ENCODE results near the gene DEPDC1B. TPM values are rescaled to one million over a fixed set of nuclear protein-coding genes. Genes with fewer than 3 reads are reported as not detected.

The DEPDC1B gene
- total RNA-seq, 4 donors from 2014 or later, result 10.5 to 13.2 (median 11.2) TPM

DNA sequence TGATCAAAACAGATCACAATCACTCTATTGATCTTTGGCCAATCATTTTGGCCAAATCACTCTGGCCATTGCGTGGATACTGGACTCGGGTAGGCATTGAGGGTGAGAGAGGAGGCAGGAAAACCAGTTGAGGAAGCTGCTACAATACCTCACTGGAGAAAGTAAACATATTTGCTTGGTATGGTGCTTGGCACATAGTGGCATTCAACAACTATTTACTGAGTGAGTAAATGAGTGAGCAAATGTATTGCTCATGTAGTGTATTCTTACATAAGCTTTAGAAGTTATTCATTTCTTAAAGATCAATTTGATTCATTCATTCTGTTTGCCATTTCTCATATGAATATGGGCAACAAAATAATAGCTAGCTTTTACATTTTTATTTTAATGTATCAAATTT is 4.0 kb upstream of the DEPDC1B start:
- H3K4me1 ChIP-seq, result no peaks in the 10 kb centered on the region
- DNase-seq, result no peak
- H3K4me3 ChIP-seq, result no peak overlapping the region
- H3K9me3 ChIP-seq, result no peaks in the 10 kb centered on the region
- H3K36me3 ChIP-seq, result no peaks in the 10 kb centered on the region
- H3K27ac ChIP-seq, result no peak overlapping the region
- H3K27me3 ChIP-seq, result no peaks in the 10 kb centered on the region
- TF ChIP-seq POLR2A (IDR thresholded peaks at IDR 0.05), result no peak
- TF ChIP-seq, protein P1, sequence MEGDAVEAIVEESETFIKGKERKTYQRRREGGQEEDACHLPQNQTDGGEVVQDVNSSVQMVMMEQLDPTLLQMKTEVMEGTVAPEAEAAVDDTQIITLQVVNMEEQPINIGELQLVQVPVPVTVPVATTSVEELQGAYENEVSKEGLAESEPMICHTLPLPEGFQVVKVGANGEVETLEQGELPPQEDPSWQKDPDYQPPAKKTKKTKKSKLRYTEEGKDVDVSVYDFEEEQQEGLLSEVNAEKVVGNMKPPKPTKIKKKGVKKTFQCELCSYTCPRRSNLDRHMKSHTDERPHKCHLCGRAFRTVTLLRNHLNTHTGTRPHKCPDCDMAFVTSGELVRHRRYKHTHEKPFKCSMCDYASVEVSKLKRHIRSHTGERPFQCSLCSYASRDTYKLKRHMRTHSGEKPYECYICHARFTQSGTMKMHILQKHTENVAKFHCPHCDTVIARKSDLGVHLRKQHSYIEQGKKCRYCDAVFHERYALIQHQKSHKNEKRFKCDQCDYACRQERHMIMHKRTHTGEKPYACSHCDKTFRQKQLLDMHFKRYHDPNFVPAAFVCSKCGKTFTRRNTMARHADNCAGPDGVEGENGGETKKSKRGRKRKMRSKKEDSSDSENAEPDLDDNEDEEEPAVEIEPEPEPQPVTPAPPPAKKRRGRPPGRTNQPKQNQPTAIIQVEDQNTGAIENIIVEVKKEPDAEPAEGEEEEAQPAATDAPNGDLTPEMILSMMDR (IDR thresholded peaks at IDR 0.05), result no peak

GRCh38 chr5:60701321-60701968 is 1.5 kb upstream of the DEPDC1B start:
- H3K4me3 ChIP-seq, result no peak overlapping the region
- H3K36me3 ChIP-seq, result no peaks in the 10 kb centered on the region
- no peak for DNase-seq
- H3K4me1 ChIP-seq, result no peaks in the 10 kb centered on the region
- no peaks in the 10 kb centered on the region for H3K9me3 ChIP-seq
- H3K27me3 ChIP-seq, result no peaks in the 10 kb centered on the region
- no peak overlapping the region for H3K27ac ChIP-seq
- TF ChIP-seq, protein P1 (IDR thresholded peaks at IDR 0.05), result no peak
- no peak for TF ChIP-seq POLR2A (IDR thresholded peaks at IDR 0.05)

DNA sequence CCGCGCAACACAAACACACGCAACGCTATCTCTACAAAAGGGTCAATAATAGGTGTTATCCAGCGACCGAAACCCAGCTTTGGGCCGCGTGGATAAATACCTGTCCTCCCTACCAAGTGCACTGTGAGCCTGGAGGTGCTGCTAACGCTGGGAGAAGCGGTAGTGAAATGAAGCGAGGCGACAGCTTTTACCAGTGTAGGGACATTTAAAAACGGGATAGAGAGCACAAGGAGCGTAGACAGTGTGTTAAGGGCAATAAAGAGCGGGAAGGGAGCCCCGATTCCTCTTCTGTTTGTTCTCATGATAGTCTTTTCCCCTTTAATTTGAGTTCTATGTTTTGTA is 421 bp upstream of the DEPDC1B start:
- H3K4me3 ChIP-seq, result peak overlapping the region; percentile 64 to 80 (median 68)
- H3K36me3 ChIP-seq, result no peaks in the 10 kb centered on the region
- no peaks in the 10 kb centered on the region for H3K4me1 ChIP-seq
- H3K27ac ChIP-seq, result peak overlapping the region; percentile 26 to 87 (median 75)
- H3K9me3 ChIP-seq, result no peaks in the 10 kb centered on the region
- peak in 1 of 3 donors; percentile 17 for DNase-seq
- H3K27me3 ChIP-seq, result no peaks in the 10 kb centered on the region
- TF ChIP-seq POLR2A (IDR thresholded peaks at IDR 0.05), result no peak
- TF ChIP-seq, protein P1 (IDR thresholded peaks at IDR 0.05), result no peak

DNA sequence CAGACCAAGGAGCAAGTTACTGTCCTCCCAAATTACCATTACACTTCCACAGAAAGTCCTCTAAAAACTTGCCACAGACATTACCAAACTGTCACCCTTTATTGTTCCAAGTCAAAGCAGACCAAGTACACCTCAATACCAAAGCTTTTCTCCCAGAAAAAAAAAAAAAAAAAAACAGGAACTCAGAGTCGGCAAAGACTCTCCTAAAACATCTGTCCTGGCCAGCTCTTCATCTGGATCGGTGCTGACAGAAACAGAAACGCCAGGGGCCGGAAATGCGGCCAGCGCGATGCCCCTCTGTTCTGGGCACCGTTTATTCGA is 718 bp downstream of the DEPDC1B start:
- H3K4me3 ChIP-seq, result peak overlapping the region; percentile 64 to 80 (median 68)
- H3K4me1 ChIP-seq, result no peaks in the 10 kb centered on the region
- no peak for DNase-seq
- TF ChIP-seq POLR2A (IDR thresholded peaks at IDR 0.05), result no peak
- TF ChIP-seq, protein P1 (IDR thresholded peaks at IDR 0.05), result no peak
- no peaks in the 10 kb centered on the region for H3K9me3 ChIP-seq
- peak overlapping the region; percentile 26 to 87 (median 75) for H3K27ac ChIP-seq
- no peaks in the 10 kb centered on the region for H3K27me3 ChIP-seq
- H3K36me3 ChIP-seq, result no peaks in the 10 kb centered on the region

- no peaks in the 10 kb centered on the region for H3K9me3 ChIP-seq
- no peaks in the 10 kb centered on the region for H3K27me3 ChIP-seq
- no peaks in the 10 kb centered on the region for H3K36me3 ChIP-seq
- no peak overlapping the region for H3K27ac ChIP-seq
- TF ChIP-seq POLR2A (IDR thresholded peaks at IDR 0.05), result no peak
- TF ChIP-seq, protein P1 (IDR thresholded peaks at IDR 0.05), result no peak
- no peak overlapping the region for H3K4me3 ChIP-seq
- no peaks in the 10 kb centered on the region for H3K4me1 ChIP-seq
- no peak for DNase-seq
Observed at GRCh38 chr5:60698336-60698735, 1.6 kb downstream of the DEPDC1B start.

DNA sequence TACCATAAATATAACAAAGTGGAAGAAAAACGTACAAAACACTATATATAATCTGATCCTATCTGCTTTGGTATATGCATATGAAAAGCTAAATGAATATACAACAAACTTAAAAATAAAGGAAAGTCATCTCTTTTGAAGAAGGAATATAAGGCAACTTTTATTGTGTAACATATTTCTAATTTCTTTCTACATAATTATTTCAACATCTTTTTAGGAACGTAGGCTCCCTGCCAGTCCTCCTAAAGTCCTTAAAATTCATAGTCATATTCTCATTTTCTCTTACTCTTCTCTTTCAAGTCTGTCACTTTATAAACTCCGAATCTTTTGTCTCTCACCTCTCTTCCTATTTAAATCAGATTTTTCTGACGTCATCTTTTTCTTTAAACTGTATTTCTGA is 9.6 kb downstream of the DEPDC1B start:
- H3K4me1 ChIP-seq, result no peaks in the 10 kb centered on the region
- no peaks in the 10 kb centered on the region for H3K36me3 ChIP-seq
- no peak overlapping the region for H3K27ac ChIP-seq
- H3K4me3 ChIP-seq, result no peak overlapping the region
- no peak for DNase-seq
- no peaks in the 10 kb centered on the region for H3K9me3 ChIP-seq
- H3K27me3 ChIP-seq, result no peaks in the 10 kb centered on the region
- no peak for TF ChIP-seq POLR2A (IDR thresholded peaks at IDR 0.05)
- TF ChIP-seq, protein P1 (IDR thresholded peaks at IDR 0.05), result no peak

Measured in Peyer's patch (tissue), 4 donors.